MCF 10A (cell line): ENCODE data around the gene MVD. TPM values are rescaled to one million over a fixed set of nuclear protein-coding genes. Genes with fewer than 3 reads are reported as not detected.
A peak's percentile ranks its signal among the peaks of the same experiment; 100 is the strongest.

Experiments used
- BruUV-seq: library from RNA; stranded (reverse); fragments of 400-500 nt; replicated peaks from 2 replicates; lab custom pipeline; 2021; lab: Mats Ljungman, UMichigan
- CTCF ChIA-PET: fragments of 300-600 bp; sonication (Branson Sonifier 250); formaldehyde crosslinking; extraction: SDS; loops from one replicate; lab custom pipeline; 2021; ENCODE audit warnings: antibody characterized with exemption, inconsistent platforms; lab: Yijun Ruan, JAX
- POLR2A ChIA-PET: fragments of 300-600, 350-650 bp; sonication (Branson Sonifier 250); formaldehyde crosslinking; extraction: SDS; loops from one replicate; lab custom pipeline; 2020; ENCODE audit warnings: antibody characterized with exemption, inconsistent platforms; lab: Yijun Ruan, JAX
- DNase-seq: peaks from one replicate; pipeline ENCODE4 v3.0.0-alpha.2; 2018; ENCODE audit not compliant: unreplicated experiment
- H3K27ac Mint-ChIP-seq: one replicate; pipeline ENCODE4 v1.8.0; 2022; ENCODE audit warnings: mild to moderate bottlenecking, low read depth, mixed read lengths; ENCODE audit not compliant: unreplicated experiment
- H3K27me3 Mint-ChIP-seq: one replicate; pipeline ENCODE4 v1.8.0; 2022; ENCODE audit warnings: mixed read lengths; ENCODE audit not compliant: insufficient read depth, unreplicated experiment
- H3K36me3 Mint-ChIP-seq: one replicate; pipeline ENCODE4 v1.8.0; 2022; ENCODE audit warnings: mild to moderate bottlenecking, moderate library complexity, mixed read lengths; ENCODE audit not compliant: insufficient read depth, unreplicated experiment
- H3K4me1 Mint-ChIP-seq: one replicate; pipeline ENCODE4 v1.8.0; 2022; ENCODE audit warnings: mixed read lengths; ENCODE audit not compliant: insufficient read depth, unreplicated experiment
- H3K4me3 Mint-ChIP-seq: one replicate; pipeline ENCODE4 v1.8.0; 2022; ENCODE audit warnings: mild to moderate bottlenecking, moderate library complexity, mixed read lengths; ENCODE audit not compliant: unreplicated experiment
- H3K9me3 Mint-ChIP-seq: one replicate; pipeline ENCODE4 v1.8.0; 2022; ENCODE audit warnings: mixed read lengths; ENCODE audit not compliant: unreplicated experiment
- CTCF ChIP-seq: fragments of 200-600 bp; IDR thresholded peaks from one replicate; pipeline ENCODE4 v1.8.0; 2022; ENCODE audit warnings: antibody characterized with exemption, mild to moderate bottlenecking; ENCODE audit not compliant: unreplicated experiment
- intact Hi-C: fragments of 100-400 bp; cut with micrococcal nuclease; formaldehyde crosslinking; loops from 2 replicates; pipeline ENCODE4 v1.14.1; 2022
- total RNA-seq: library from RNA; stranded (reverse); gene quantifications from 2 replicates; pipeline ENCODE4 v1.2.3, GENCODE V29; 2022

The MVD gene
- total RNA-seq, 1 experiment from 2014 or later, result 32.4 TPM

- peak; percentile 22 for DNase-seq
- ChIA-PET CTCF (interaction anchor here (0.5 to 0.8 kb wide), 3 partner anchors 24 to 1316 kb away, joined by 3 to 4 read pairs (median 3); no protein-coding TSS in a partner anchor), POLR2A (no interaction called here)
- no TSS peak for BruUV-seq
- Mint-ChIP-seq H3K36me3 (peaks cover 8% of the 10 kb centered on the region), H3K27me3 (peaks cover 11% of the 10 kb centered on the region), H3K4me3 (no peak overlapping the region), H3K27ac (no peak overlapping the region), H3K9me3 (no peaks in the 10 kb centered on the region), H3K4me1 (peaks cover 16% of the 10 kb centered on the region)
- no peak for TF ChIP-seq CTCF
- intact Hi-C loops, result no loop called here
Observed at GRCh38 chr16:88639231-88640038, 23.5 kb downstream of the MVD start.

GRCh38 chr16:88638323-88639230 is 24.3 kb downstream of the MVD start, which contains the start of gene IL17C:
Gene IL17C, plus strand, starts transcription at chr16:88638572. Its CDS starts 70 bp downstream, at chr16:88638642.
- Mint-ChIP-seq H3K27me3 (peaks cover 11% of the 10 kb centered on the region), H3K4me3 (no peak within 1 kb of the TSS), H3K27ac (no peak within 1 kb of the TSS), H3K36me3 (peaks cover 8% of the 10 kb centered on the region), H3K4me1 (peaks cover 16% of the 10 kb centered on the region), H3K9me3 (no peaks in the 10 kb centered on the region)
- intact Hi-C loops, result no loop called here
- no peak for TF ChIP-seq CTCF
- POLR2A ChIA-PET, result no interaction called here
- DNase-seq, result no peak
- no TSS peak for BruUV-seq
- CTCF ChIA-PET, result interaction anchor here (0.6 to 0.8 kb wide), 2 partner anchors 25 to 98 kb away, joined by 3 to 4 read pairs; no protein-coding TSS in a partner anchor

GRCh38 chr16:88636488-88637265 is 26.2 kb downstream of the MVD start:
- POLR2A ChIA-PET, result interaction anchor here (0.6 kb wide), 1 partner anchor 210 kb away, joined by 3 read pairs; no protein-coding TSS in a partner anchor
- BruUV-seq, result no TSS peak
- H3K4me3 Mint-ChIP-seq, result no peak overlapping the region
- no peaks in the 10 kb centered on the region for H3K9me3 Mint-ChIP-seq
- peaks cover 11% of the 10 kb centered on the region for H3K27me3 Mint-ChIP-seq
- CTCF ChIA-PET, result no interaction called here
- H3K36me3 Mint-ChIP-seq, result peaks cover 24% of the 10 kb centered on the region
- no peak for DNase-seq
- intact Hi-C loops, result no loop called here
- peaks cover 16% of the 10 kb centered on the region for H3K4me1 Mint-ChIP-seq
- no peak for TF ChIP-seq CTCF
- no peak overlapping the region for H3K27ac Mint-ChIP-seq
